ENCODE measurements around the gene KDM4B. TPM values are rescaled to one million over a fixed set of nuclear protein-coding genes. Genes with fewer than 3 reads are reported as not detected.

KDM4B gene
- total RNA-seq, 1 donor from 2014 or later, result 39.0 TPM

- DNase-seq, result no peak
- TF ChIP-seq CTCF (IDR thresholded peaks at IDR 0.05), result no peak
- ATAC-seq, result no peak
- no peaks in the 10 kb centered on the region for H3K9me3 ChIP-seq
- intact Hi-C loops (cut with DNase I), result no loop called here
- no peaks in the 10 kb centered on the region for H3K4me1 ChIP-seq
- no peak overlapping the region for H3K4me3 ChIP-seq
- H3K27me3 ChIP-seq, result no peaks in the 10 kb centered on the region
- H3K27ac ChIP-seq, result no peak overlapping the region
- H3K36me3 ChIP-seq, result peaks cover 62% of the 10 kb centered on the region
These were observed 165.2 kb downstream of the KDM4B start for GRCh38 chr19:5133986-5134595.

- Histone ChIP-seq H3K9me3 (no peaks in the 10 kb centered on the region), H3K4me3 (no peak overlapping the region), H3K36me3 (peaks cover 68% of the 10 kb centered on the region), H3K27me3 (no peaks in the 10 kb centered on the region), H3K4me1 (no peaks in the 10 kb centered on the region), H3K27ac (no peak overlapping the region)
- ATAC-seq, result no peak
- no peak for DNase-seq
- TF ChIP-seq CTCF (IDR thresholded peaks at IDR 0.05), result no peak
- intact Hi-C loops (cut with DNase I), result no loop called here
These were observed 165.8 kb downstream of the KDM4B start for GRCh38 chr19:5134691-5135090.

- H3K36me3 ChIP-seq, result peaks cover 69% of the 10 kb centered on the region
These were observed 167.4 kb downstream of the KDM4B start for GRCh38 chr19:5136073-5136855.

GRCh38 chr19:5137114-5137513, 168.2 kb downstream of the KDM4B start:
- H3K4me3 ChIP-seq, result no peak overlapping the region
- intact Hi-C loops (cut with DNase I), result no loop called here
- H3K4me1 ChIP-seq, result no peaks in the 10 kb centered on the region
- DNase-seq (no peak), ATAC-seq (no peak)
- no peaks in the 10 kb centered on the region for H3K27me3 ChIP-seq
- no peaks in the 10 kb centered on the region for H3K9me3 ChIP-seq
- H3K36me3 ChIP-seq, result peaks cover 69% of the 10 kb centered on the region
- TF ChIP-seq CTCF (IDR thresholded peaks at IDR 0.05), result no peak
- H3K27ac ChIP-seq, result no peak overlapping the region

More at GRCh38 chr19:5136073-5136855, 167.4 kb downstream of the KDM4B start:
- DNase-seq, result no peak
- intact Hi-C loops (cut with DNase I), result no loop called here
- Histone ChIP-seq H3K4me1 (no peaks in the 10 kb centered on the region), H3K4me3 (no peak overlapping the region), H3K9me3 (no peaks in the 10 kb centered on the region), H3K27ac (no peak overlapping the region), H3K27me3 (no peaks in the 10 kb centered on the region)
- ATAC-seq, result no peak
- no peak for TF ChIP-seq CTCF (IDR thresholded peaks at IDR 0.05)

- H3K27ac ChIP-seq, result no peak overlapping the region
- H3K4me3 ChIP-seq, result no peak overlapping the region
- no peaks in the 10 kb centered on the region for H3K9me3 ChIP-seq
- intact Hi-C loops (cut with DNase I), result no loop called here
- TF ChIP-seq CTCF (IDR thresholded peaks at IDR 0.05), result no peak
- DNase-seq (no peak), ATAC-seq (no peak)
- H3K36me3 ChIP-seq, result peaks cover 70% of the 10 kb centered on the region
- H3K4me1 ChIP-seq, result no peaks in the 10 kb centered on the region
- H3K27me3 ChIP-seq, result no peaks in the 10 kb centered on the region
These were observed 168.7 kb downstream of the KDM4B start for GRCh38 chr19:5137571-5138124.

Data from upper lobe of right lung (tissue), 1 donor.